ENCODE measurements around the gene OR1F1.

OR1F1 gene

GRCh38 chr16:3243882-3244281 is 55.9 kb downstream of the OR1F1 start:
- POLR2A ChIA-PET = no interaction called here
- no peak for DNase-seq (ENCODE audit: extremely low spot score)
- TF ChIP-seq CTCF (IDR thresholded peaks at IDR 0.05; ENCODE audit: control extremely low read depth, extremely low read depth, low read depth, missing control alignments) = no peak
- CTCF ChIA-PET = interaction anchor here (1.5 kb wide), 1 partner anchor 10 kb away, joined by 3 read pairs; no protein-coding TSS in a partner anchor

- ChIA-PET POLR2A (no interaction called here), CTCF (interaction anchor here (1.4 kb wide), 1 partner anchor 84 kb away, joined by 4 read pairs; no protein-coding TSS in a partner anchor)
- no peak for DNase-seq (ENCODE audit: extremely low spot score)
- no peak for TF ChIP-seq CTCF (IDR thresholded peaks at IDR 0.05; ENCODE audit: control extremely low read depth, extremely low read depth, low read depth, missing control alignments)
These were observed 58.0 kb downstream of the OR1F1 start for GRCh38 chr16:3246002-3246401.

GRCh38 chr16:3246876-3247275 is 58.9 kb downstream of the OR1F1 start:
- TF ChIP-seq CTCF (IDR thresholded peaks at IDR 0.05; ENCODE audit: control extremely low read depth, extremely low read depth, low read depth, missing control alignments) = no peak
- ChIA-PET POLR2A (no interaction called here), CTCF (interaction anchor here (1.4 kb wide), 1 partner anchor 83 kb away, joined by 4 read pairs; no protein-coding TSS in a partner anchor)
- no peak for DNase-seq (ENCODE audit: extremely low spot score)

GRCh38 chr16:3248596-3248995 is 60.6 kb downstream of the OR1F1 start:
- CTCF ChIA-PET = no interaction called here
- POLR2A ChIA-PET = no interaction called here
- no peak for TF ChIP-seq CTCF (IDR thresholded peaks at IDR 0.05; ENCODE audit: control extremely low read depth, extremely low read depth, low read depth, missing control alignments)

DNA sequence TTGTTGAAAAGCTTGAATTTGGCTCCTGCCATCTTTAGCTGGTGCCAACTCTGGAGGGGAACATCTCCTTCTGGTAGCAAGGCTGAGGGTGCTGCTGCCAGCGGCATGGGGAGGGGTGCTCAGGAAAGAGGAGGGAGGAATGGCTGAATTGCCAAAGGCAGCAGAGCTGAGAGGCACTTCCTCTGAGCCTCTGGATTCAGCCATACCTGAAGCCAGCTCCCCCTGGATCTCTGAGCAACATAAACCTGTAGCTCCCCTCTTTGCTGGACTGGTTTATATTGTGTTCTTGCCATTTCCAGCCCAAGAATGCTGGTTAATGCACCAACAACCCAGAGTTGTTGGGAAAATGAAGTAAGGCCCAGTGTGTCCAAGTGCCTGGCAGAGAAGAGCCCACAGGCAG is 61.0 kb downstream of the OR1F1 start:
- no peak for TF ChIP-seq CTCF (IDR thresholded peaks at IDR 0.05; ENCODE audit: control extremely low read depth, extremely low read depth, low read depth, missing control alignments)
- DNase-seq (ENCODE audit: extremely low spot score) = no peak
- POLR2A ChIA-PET = no interaction called here
- CTCF ChIA-PET = interaction anchor here (0.6 kb wide), 1 partner anchor 18 kb away, joined by 3 read pairs; no protein-coding TSS in a partner anchor

More at GRCh38 chr16:3248596-3248995, 60.6 kb downstream of the OR1F1 start:
- no peak for DNase-seq (ENCODE audit: extremely low spot score)

DNA sequence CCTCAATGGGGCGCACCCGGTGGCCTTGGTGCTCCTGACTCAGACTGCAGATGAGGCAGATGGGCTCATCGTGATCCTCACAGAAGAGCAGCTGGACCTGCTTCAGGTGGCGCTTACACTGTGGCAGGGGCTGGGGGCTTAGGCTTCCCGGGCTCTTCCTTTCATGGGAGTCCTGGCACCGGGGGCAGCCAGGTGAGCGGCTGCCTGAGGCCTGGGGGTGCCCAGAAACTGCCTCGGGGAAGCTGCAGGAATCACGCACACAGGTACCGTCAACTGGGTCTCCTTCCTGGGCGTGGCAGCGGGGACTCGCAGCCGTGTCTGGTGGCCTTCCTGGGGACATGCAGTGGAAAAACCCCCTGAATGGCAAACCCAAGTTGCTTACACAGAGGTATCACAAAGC is 61.4 kb downstream of the OR1F1 start:
- ChIA-PET CTCF (interaction anchor here (0.6 to 1.5 kb wide), 2 partner anchors 18 to 24 kb away, joined by 3 read pairs; no protein-coding TSS in a partner anchor), POLR2A (no interaction called here)
- no peak for TF ChIP-seq CTCF (IDR thresholded peaks at IDR 0.05; ENCODE audit: control extremely low read depth, extremely low read depth, low read depth, missing control alignments)
- DNase-seq (ENCODE audit: extremely low spot score) = no peak
